Tibial artery (tissue), 4 donors: ENCODE results near the gene GPA33.

Source experiments
- DNase-seq, 2 donors: peaks; one replicate each; pipeline ENCODE4 v3.0.0-alpha.2; 2019
- H3K27ac ChIP-seq, 2 donors: fragments of 200-600 bp; sonication (generic) in 1 of 2; 1 replicate in 1 of 2; 2 replicates in 1 of 2; pipeline ENCODE4 v1.5.1; 2018 to 2019; ENCODE audit warnings: mild to moderate bottlenecking in 1 of 2
- H3K27me3 ChIP-seq, 2 donors: fragments of 200-600 bp; sonication (generic) in 1 of 2; one replicate each; pipeline versions ENCODE4 v1.5.1 to v1.6.0; 2016 to 2019
- H3K36me3 ChIP-seq, 3 donors: fragments of 200-600 bp; sonication (generic) in 2 of 3; one replicate each; pipeline ENCODE4 v1.5.1; 2016 to 2019; ENCODE audit warnings: mild to moderate bottlenecking in 2 of 3
- H3K4me1 ChIP-seq, 4 donors: fragments of 200-600 bp; sonication (generic) in 2 of 4; 1 replicate in 3 of 4; 2 replicates in 1 of 4; pipeline ENCODE4 v1.5.1; 2016 to 2019
- H3K4me3 ChIP-seq, 2 donors: fragments of 200-600 bp; sonication (generic) in 1 of 2; 1 replicate in 1 of 2; 2 replicates in 1 of 2; pipeline ENCODE4 v1.5.1; 2018 to 2019; ENCODE audit warnings: mild to moderate bottlenecking in 2 of 2
- H3K9me3 ChIP-seq, 3 donors: fragments of 200-600 bp; sonication (generic) in 1 of 3; one replicate each; pipeline ENCODE4 v1.5.1; 2016 to 2019
- intact Hi-C: fragments of 100-400 bp; cut with DNase I; formaldehyde crosslinking; loops from one replicate; pipeline ENCODE4 v1.15.0; 2023; ENCODE audit warnings: low total_unique reads
- TF ChIP-seq, protein P1 (sequence below), 2 experiments: fragments of 200-600 bp in 1 of 2; fragments of 450-650 bp in 1 of 2; IDR thresholded peaks; one replicate each; pipeline ENCODE4 v1.5.1; 2017 to 2019; ENCODE audit warnings: antibody characterized with exemption in 2 of 2, mild to moderate bottlenecking in 1 of 2, moderate library complexity in 1 of 2

The GPA33 gene

GRCh38 chr1:167064621-167065020 is 25.6 kb downstream of the GPA33 start:
- Histone ChIP-seq H3K4me1 (peaks cover 0 to 6% (median 1%) of the 10 kb centered on the region in 4 donors), H3K9me3 (no peaks in the 10 kb centered on the region), H3K36me3 (no peaks in the 10 kb centered on the region), H3K27me3 (peaks cover 0 to 12% of the 10 kb centered on the region in 2 donors), H3K27ac (no peak overlapping the region), H3K4me3 (no peak overlapping the region)
- intact Hi-C loops: loop anchor here (2.0 to 10.0 kb wide), 4 partner anchors 160 to 463 kb away; partner anchors contain the start of gene POU2F1
- TF ChIP-seq, protein P1, sequence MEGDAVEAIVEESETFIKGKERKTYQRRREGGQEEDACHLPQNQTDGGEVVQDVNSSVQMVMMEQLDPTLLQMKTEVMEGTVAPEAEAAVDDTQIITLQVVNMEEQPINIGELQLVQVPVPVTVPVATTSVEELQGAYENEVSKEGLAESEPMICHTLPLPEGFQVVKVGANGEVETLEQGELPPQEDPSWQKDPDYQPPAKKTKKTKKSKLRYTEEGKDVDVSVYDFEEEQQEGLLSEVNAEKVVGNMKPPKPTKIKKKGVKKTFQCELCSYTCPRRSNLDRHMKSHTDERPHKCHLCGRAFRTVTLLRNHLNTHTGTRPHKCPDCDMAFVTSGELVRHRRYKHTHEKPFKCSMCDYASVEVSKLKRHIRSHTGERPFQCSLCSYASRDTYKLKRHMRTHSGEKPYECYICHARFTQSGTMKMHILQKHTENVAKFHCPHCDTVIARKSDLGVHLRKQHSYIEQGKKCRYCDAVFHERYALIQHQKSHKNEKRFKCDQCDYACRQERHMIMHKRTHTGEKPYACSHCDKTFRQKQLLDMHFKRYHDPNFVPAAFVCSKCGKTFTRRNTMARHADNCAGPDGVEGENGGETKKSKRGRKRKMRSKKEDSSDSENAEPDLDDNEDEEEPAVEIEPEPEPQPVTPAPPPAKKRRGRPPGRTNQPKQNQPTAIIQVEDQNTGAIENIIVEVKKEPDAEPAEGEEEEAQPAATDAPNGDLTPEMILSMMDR (IDR thresholded peaks at IDR 0.05): no peak
- DNase-seq: no peak

- TF ChIP-seq, protein P1 (IDR thresholded peaks at IDR 0.05): no peak
- H3K27me3 ChIP-seq: peaks cover 0 to 12% of the 10 kb centered on the region in 2 donors
- peaks cover 0 to 4% (median 3%) of the 10 kb centered on the region in 4 donors for H3K4me1 ChIP-seq
- no peaks in the 10 kb centered on the region for H3K9me3 ChIP-seq
- DNase-seq: no peak
- intact Hi-C loops: loop anchor here (10.0 kb wide), 2 partner anchors 164 to 176 kb away; partner anchors contain the start of gene POU2F1
- no peaks in the 10 kb centered on the region for H3K36me3 ChIP-seq
- no peak overlapping the region for H3K27ac ChIP-seq
- H3K4me3 ChIP-seq: no peak overlapping the region
These were observed 29.1 kb downstream of the GPA33 start for GRCh38 chr1:167061073-167061464.

GRCh38 chr1:167060141-167061072 is 29.8 kb downstream of the GPA33 start:
- intact Hi-C loops: loop anchor here (10.0 kb wide), 2 partner anchors 164 to 176 kb away; partner anchors contain the start of gene POU2F1

GRCh38 chr1:167059809-167060107 is 30.4 kb downstream of the GPA33 start:
- Histone ChIP-seq H3K4me3 (no peak overlapping the region), H3K36me3 (no peaks in the 10 kb centered on the region), H3K4me1 (peaks cover 0 to 4% (median 3%) of the 10 kb centered on the region in 4 donors), H3K27ac (no peak overlapping the region), H3K27me3 (peaks cover 0 to 18% of the 10 kb centered on the region in 2 donors), H3K9me3 (no peaks in the 10 kb centered on the region)
- intact Hi-C loops: loop anchor here (5.0 to 10.0 kb wide), 3 partner anchors 152 to 175 kb away; partner anchors contain the start of gene POU2F1
- TF ChIP-seq, protein P1 (IDR thresholded peaks at IDR 0.05): no peak
- no peak for DNase-seq

More at GRCh38 chr1:167060141-167061072, 29.8 kb downstream of the GPA33 start:
- H3K4me3 ChIP-seq: no peak overlapping the region
- H3K36me3 ChIP-seq: no peaks in the 10 kb centered on the region
- TF ChIP-seq, protein P1 (IDR thresholded peaks at IDR 0.05): no peak
- peaks cover 0 to 12% of the 10 kb centered on the region in 2 donors for H3K27me3 ChIP-seq
- no peaks in the 10 kb centered on the region for H3K9me3 ChIP-seq
- H3K4me1 ChIP-seq: peaks cover 0 to 4% (median 3%) of the 10 kb centered on the region in 4 donors
- DNase-seq: no peak
- H3K27ac ChIP-seq: no peak overlapping the region

GRCh38 chr1:167059045-167059808 is 30.9 kb downstream of the GPA33 start:
- Histone ChIP-seq H3K4me1 (peaks cover 0 to 4% (median 3%) of the 10 kb centered on the region in 4 donors), H3K4me3 (no peak overlapping the region), H3K27me3 (peaks cover 0 to 23% of the 10 kb centered on the region in 2 donors), H3K27ac (no peak overlapping the region), H3K36me3 (no peaks in the 10 kb centered on the region), H3K9me3 (no peaks in the 10 kb centered on the region)
- DNase-seq: peak in 1 of 2 donors; percentile 66
- TF ChIP-seq, protein P1 (IDR thresholded peaks at IDR 0.05): peak; percentile 89 to 93
- intact Hi-C loops: loop anchor here (5.0 kb wide), 1 partner anchor 152 kb away; no protein-coding TSS in a partner anchor
